Right kidney (tissue), 1 donor: ENCODE data around the gene DISP2.

Experiments
- DNase-seq: peaks from one replicate; pipeline ENCODE4 v3.0.0-alpha.2; 2016

DISP2 gene

DNA sequence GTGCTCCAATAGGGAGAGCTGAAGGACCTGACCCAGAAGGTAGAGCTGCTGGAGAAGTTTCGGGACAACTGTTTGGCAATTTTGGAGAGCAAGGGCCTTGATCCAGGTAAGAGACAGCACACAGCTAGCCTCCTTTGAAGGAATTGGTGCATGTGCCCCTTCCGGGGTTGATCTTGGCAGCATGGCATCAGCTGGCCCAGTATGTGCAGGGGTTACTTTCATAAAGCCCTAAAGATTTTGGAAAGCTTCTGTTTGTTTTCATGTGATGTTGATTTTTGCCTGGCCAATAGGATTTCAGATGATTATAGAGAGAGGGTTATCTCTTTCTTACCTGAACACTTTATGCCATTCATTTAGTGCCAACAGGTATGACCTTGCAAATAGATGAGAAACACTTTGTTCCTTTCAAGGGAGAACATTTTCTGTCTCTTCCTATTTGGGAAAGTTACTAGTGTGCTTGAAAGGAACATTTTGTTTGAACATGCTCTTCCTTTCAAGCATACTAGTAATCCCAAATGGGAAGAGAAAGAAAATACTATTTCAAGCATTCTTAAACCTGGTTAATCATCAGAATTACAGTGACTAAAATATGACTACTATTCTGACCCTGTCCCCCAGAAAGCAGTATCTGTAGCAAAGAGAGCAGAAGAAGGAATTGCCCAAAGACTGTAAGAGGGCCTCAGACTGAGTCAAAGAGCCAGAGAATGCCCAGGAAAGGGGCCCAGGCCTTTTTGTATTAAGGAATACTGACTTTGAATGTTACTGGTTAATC is 32.0 kb downstream of the DISP2 start:
- DNase-seq: no peak

DNA sequence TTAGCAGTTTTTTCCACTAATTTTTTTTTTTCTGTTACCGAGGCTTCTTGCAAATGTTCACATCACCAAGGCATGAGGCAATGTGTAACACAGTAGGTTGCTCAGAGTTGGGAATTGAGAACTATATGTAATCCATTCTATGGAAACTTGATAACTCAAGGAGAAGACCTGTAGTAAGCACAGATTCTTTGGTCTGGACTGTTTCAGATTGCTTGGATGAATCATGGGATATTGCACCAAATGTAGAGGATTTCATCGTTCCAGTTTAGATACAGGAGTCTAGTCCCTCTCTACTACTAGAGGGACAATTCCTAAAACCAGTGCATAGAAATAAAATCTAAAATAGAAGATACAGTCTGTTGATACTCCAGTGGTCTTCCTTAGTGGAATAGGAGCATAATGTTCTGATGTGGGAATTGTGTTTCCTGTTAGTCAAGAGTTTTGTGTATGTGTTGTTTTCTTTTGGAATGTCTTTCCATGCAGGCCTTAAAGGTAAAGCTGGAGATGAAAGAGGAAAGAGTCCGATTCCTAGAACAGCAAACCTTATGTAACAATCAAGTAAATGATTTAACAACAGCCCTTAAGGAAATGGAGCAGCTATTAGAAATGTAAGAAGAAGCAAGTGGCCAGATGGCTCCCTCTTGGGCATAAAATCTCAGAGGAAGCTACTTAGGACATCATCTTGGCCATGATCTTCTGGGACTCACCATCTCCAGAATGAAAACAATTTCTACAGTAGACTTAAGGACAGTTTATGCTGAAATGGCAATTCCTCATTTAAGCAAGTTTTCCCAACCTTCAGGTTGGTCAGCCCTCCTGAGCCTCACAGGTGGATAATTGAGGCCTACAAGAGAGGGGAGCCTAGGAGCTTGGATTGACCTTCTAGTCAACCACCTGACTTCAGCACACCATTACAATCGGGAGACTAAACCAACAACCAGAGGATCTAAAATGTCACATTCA is 35.2 kb downstream of the DISP2 start:
- DNase-seq: no peak

DNA sequence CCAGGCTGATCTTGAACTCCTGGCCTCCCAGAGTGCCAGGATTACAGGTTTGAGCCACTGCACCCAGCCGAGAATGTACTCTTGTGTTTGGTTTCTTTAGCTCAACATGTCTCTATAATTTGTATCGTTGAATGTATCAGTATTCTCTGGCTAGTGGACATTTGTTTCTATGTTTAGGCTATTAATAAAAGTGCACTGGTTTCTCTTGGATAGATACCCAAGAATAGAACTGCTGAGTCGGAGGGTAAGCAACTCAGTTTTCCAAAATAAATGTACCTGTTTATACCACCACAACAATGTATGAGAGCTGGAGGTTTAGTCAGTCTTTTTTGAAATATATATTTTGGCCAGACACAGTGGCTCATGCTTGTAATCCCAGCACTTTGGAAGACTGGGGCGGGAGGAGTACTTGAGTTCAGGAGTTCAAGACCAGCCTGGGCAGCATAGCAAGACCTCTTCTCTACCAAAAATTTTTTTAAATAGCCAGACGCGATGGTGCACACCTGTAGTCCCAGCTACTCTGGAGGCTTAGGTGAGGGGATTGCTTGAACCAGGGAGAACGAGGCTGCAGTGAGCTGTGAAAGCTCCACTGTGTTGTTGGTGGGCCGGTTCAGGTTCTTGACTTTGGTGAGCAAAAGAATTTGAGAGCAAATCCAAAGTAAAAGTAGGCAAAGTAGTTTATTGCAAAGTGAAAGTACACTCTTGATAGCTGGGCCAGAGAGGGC is 39.8 kb downstream of the DISP2 start:
- no peak for DNase-seq

DNA sequence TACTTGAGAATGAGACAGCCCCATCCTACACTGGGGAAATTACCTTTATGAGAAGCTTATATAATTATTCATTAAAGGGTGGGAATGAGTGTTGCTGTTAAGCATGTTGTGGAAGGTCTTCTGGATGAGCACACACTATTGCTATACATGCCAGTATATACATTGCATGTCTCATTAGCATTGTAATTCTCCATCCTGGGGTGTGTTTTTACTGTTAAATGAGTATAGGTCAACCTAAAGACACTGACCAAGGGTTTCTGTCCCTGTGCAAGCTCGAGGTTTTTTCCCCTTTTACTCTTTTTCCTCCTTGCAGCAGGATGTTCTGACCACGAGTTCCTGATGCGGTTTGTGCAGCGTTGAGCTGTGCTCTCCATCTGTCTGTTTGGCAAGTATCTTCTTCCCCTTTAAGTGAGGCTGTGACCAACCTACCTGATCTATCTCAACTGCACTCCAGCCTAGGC is 40.4 kb downstream of the DISP2 start:
- DNase-seq: no peak

DNA sequence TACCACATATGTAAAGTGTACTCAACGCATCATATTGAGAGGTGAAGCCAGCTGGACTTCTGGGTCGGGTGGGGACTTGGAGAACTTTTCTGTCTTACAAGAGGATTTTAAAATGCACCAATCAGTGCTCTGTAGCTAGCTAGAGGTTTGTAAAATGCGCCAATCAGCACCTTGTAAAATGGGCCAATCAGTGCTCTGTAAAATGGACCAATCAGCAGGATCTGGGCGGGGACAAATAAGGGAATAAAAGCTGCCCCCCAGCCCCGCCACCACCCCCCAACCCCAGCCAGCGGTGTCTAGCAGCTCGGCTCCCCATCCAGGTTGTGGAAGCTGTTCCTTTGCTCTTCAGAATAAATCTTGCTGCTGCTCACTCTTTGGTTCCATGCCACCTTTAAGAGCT is 41.4 kb downstream of the DISP2 start:
- DNase-seq: no peak

DNA sequence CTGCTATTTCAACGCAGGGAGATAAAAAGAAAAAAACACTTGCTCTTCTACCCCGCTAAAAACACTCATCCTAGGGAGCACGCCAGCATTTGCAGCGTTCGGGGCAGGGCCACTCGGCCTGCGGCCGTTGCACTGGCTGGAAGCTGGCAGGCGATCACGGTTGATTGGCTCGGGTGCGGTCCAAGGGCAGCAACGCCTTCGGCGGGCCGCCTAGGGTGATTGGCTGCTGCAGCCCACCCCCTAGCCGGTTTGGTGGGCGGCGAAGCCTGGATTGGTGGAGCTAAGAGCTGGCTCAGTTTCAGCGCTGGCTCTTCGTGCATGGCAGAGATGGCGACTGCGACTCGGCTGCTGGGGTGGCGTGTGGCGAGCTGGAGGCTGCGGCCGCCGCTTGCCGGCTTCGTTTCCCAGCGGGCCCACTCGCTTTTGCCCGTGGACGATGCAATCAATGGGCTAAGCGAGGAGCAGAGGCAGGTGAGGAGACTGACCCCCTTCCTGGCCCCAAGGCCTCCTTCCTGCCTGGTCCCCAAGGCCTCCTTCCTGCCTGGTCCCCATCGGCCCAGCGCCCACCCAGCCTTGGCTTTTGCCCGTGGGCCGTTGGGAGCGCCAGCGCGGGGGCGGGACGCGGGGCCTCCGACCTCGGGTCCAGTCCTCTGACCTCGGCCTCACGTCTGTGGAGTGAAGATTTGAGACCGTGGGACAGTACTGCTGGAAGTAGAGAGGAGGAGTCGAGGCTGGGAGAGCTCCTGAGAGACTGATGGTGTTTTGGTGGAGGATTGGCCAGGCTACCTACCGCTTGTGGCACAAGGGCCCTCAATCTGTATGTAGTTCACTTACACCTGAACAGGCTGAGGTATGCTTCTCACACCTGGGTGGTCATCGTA is 47.7 kb downstream of the DISP2 start, which contains the start of gene IVD:
Gene IVD, plus strand, starts transcription at position 295 of the 881 bp plus-strand sequence. Its CDS starts 33 bp downstream, at position 328.
- peak; percentile 88 for DNase-seq

DNA sequence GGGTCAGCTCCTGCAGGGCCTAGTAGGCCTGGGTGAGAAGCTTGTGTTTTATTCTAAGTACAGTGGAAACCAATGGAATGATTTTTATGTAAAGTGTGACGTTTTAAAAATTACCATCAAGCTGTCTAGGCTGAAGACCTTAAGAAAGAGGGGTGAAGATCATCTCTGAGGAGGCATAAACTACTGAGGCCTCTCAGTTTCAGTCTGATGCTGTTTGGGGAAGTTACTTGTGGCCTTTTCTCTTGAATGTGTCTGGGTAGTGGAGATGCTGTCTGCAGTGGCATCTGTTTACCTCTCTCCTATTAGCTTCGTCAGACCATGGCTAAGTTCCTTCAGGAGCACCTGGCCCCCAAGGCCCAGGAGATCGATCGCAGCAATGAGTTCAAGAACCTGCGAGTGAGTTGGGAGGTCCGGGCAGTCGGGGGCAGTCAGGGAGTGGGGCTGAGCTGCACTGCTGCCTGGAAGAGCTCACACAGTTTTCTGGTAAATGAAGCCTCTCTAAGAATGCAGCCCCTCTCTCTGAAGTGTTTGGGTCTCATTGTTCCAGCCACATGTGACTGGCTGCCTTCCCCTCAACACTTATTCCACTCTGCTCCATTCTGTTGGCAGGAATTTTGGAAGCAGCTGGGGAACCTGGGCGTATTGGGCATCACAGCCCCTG is 49.4 kb downstream of the DISP2 start:
- no peak for DNase-seq

DNA sequence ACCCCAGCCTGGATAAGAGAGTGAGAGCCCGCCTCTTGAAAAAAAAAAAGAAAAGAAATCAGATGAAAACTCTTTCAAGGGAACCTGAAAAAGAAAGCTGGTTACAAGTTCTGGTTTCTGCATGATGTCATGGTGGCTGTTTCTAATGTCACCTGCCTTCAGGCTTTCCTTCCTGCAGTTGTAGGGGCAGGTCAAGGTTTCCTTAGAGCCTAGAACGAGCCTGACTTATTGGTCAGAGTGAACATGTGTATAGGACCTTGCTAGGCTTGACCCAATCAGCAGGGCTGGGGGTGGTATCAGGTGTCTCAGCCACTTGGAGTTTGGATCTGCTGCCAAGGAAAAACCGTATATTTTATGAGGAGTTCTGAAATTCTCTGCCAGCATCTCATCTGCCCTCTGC is 51.3 kb downstream of the DISP2 start:
- no peak for DNase-seq

DNA sequence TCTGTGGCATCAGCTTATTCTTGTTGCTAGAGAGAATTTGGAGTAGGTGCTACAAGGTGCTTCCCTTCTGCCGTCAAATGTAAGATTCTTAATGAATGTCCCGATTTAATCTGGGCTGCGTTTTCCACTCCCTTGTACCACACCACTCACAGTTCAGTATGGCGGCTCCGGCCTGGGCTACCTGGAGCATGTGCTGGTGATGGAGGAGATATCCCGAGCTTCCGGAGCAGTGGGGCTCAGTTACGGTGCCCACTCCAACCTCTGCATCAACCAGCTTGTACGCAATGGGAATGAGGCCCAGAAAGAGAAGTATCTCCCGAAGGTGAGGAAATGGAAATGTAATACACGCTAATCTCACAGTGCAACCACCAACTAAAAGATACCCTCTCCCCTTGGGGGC is 52.5 kb downstream of the DISP2 start:
- DNase-seq: no peak

DNA sequence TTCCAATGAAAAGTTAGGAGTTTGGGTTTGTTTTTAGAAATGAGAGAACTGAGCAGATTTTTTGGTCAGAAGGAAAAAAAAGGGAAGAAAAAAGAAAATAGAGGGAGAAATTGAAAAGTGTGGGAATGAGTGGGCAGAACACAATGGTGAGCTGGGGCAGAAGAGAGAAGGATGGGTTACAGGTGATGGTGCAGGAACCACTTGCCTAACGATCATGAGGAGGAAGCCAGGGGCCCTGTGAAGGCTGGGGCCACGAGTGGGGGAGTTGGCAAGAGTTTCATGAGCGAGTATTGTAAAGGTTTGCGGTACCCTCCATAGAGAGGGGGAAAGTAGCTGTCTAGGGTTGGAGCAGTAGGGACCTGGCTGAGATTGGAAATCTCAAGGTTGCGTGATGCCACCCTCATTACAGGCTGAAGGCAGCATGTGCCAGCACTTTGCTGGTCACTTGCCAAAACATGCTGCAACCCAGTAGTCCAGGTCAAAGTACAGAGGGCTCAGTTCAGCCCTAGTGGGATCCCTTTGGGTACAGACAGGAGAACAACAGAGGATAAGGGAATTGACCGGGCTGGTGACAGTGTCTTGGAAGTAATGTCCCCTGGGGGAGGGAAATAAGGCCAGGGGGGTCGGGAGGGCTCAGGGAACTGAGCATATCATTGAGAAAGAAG is 54.2 kb downstream of the DISP2 start:
- DNase-seq: no peak

DNA sequence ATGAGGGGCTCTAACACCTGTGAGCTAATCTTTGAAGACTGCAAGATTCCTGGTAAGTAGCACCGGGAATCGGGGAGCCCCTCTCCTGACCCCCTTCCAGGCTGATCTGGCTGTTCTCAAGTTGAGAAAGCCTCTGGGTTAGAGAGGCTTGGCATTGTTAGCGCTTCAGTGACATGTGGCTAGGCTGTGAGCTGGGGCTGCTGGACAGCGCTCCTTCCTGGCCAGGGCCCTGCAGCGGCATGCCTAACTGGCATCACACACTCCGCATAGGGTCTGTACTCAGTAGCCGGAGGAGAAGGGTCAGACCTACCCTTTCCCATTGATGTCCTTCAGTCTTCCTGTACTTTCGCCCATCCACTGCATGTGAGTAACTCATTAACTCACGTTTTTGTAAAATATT is 55.0 kb downstream of the DISP2 start:
- DNase-seq: no peak

DNA sequence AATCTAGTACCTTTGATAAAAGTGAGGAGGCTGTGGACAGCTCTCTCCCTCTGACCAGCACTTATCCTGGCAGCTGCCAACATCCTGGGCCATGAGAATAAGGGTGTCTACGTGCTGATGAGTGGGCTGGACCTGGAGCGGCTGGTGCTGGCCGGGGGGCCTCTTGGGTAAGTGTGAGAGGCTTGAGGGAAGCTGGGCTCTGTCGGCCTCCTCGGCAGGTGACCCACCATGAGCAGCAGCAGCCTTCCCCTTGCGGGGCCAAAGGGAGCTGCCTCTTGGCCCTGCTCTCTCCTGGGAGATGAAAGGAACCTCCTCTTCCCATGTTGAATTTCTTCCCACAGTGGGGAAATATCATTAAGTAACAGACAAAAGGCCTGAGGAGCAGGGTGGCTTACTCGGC is 56.8 kb downstream of the DISP2 start:
- no peak for DNase-seq

DNA sequence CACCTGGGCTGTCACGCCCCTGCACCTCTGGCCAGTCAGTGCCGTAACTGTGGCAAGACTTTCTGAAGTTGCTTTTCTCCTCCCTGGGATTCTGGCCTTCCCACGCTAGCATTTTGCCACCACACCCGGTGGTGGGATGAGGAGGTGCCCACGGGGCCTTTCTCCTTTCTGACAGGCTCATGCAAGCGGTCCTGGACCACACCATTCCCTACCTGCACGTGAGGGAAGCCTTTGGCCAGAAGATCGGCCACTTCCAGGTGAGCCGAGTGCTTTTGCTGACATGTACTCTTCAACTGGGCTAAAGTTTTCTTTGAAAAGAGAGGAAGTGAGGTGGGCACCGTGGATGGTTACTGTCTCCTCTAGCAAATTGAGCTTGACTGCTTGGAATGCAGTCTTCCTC is 57.2 kb downstream of the DISP2 start:
- no peak for DNase-seq

DNA sequence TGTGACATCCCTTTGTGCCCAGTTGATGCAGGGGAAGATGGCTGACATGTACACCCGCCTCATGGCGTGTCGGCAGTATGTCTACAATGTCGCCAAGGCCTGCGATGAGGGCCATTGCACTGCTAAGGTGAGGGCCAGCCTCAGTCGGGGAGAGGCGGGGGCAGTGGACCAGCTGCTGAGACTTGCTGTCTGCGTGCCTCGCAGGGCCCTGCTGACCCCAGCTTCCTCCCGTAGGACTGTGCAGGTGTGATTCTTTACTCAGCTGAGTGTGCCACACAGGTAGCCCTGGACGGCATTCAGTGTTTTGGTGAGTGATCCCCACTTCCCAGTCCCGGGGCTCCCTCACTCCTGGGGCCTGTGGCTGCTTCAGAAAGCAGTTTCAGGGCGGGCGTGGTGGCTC is 58.0 kb downstream of the DISP2 start:
- DNase-seq: no peak

DNA sequence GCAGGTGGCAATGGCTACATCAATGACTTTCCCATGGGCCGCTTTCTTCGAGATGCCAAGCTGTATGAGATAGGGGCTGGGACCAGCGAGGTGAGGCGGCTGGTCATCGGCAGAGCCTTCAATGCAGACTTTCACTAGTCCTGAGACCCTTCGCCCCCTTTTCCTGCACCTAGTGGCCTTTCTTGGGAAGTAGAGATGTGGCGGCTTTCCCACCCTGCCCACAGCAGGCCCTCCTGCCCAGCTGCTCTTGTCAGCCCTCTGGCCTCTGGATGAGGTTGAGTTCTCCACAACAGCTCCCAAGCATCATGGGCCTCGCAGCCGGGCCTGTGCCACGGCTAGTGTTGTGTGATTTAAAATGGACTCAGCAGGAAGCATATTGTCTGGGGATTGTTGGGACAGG is 60.1 kb downstream of the DISP2 start:
- no peak for DNase-seq

DNA sequence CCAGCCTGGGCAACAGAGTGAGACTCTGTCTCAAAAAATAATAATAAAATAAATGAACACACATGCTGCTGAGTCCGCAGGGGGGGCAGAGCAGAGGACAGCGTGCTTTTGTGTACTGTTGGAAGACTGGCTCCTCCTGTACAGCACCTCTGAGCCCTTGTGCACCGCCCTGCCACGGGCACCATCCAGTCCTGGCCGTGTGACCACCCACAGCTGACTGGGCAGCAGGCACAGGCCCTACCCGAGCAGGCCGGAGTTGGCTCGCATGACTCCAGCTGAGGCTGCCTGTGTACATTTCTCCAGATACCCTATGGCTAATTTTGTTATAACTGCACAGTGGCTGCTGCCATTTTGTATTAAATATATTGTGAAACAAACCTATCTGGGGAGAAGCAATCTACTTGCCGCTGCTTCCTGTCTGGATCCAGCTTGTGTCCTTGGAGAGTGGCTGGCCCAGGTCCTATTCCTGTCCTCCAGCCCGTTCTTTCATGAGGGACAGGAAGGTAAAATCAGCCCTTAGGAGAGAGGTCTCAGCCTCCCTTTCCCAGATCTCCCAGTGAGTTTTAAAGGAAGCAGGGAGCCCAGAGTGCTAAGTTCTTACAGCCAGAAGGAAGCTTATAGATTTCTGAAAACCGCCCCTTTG is 62.2 kb downstream of the DISP2 start:
- no peak for DNase-seq

DNA sequence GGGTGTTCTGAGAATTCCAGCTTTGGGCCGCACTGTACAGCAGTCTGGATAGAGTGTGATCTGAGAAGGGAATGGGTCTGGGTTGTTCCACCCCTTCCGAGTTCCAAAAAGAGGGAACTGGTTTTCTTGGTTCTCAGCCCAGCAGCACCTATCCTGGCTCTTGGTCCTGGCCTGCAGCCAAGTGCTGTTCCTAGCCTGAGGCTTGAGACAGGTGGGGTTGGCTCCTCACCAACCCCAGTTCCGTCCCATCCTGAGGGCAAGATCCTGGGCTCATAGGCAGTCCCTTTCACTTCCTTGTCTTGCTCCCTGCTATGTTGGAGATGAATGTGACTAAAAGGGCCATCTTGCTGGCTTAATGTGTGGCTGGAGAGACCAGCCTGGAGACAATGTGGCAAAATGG is 62.8 kb downstream of the DISP2 start:
- DNase-seq: no peak

DNA sequence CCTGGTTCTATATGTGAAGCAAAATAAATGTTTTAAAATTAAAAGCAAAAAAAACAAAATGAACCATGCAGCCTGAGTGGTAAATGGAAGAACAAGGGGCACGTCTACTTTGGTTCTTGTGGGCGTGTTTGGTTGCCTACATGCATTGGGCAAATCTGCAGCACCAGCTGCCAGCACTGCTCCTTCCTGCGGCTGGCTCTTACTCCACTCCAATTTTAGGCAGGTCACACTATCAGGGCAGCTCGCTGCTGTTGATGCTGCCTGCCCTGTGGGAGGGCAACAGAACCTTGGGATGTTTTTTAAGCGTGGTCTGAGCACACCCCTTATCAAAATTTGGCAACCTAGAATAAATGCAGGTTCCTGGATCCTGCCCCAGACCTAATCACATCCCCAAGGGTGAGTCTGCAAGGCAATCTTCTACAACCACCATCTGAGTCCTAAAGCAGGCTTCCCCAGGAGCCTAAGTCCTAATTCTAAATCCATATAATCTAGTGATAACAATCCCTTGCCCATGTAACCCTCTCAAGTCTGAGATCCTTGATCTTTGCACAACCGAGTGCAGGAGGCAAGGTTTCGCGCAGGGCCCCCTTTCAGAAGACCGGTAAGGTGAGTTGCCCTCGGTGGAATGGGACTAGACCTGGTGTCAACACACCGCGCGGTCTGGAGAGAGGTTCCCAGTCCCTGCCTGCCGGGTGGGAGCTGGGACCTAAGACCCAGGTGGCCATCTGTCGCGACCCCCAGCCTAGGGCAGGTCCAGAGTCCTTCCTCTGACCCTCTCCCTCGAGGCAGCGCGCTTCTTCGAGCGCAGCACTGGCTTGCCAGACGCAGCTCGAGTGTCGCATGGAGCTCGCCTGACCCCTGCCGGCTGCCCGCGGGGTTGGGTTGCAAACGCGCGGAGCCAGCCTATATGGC is 63.5 kb downstream of the DISP2 start:
- peak; percentile 71 for DNase-seq
